ENCODE results near the gene FERMT3. TPM values are rescaled to one million over a fixed set of nuclear protein-coding genes. Genes with fewer than 3 reads are reported as not detected.

FERMT3 gene
- total and polyA plus RNA-seq, 2 of the 13 experiments (the other 11 are each of a cell fraction or from before 2014, with no cell fraction given) = 0.29 TPM; not detected in 1

- TF ChIP-seq ZHX1 (CRISPR knock-in tag; IDR thresholded peaks at IDR 0.05; ENCODE audit: low read depth) (no peak; the same call in 1 of the 2 replicates), SAFB2 (CRISPR knock-in tag; IDR thresholded peaks at IDR 0.05; ENCODE audit: borderline replicate concordance, low read depth) (no peak; the same call in 1 of the 2 replicates), HHEX (CRISPR knock-in tag; IDR thresholded peaks at IDR 0.05) (no peak), ZBTB40 (IDR thresholded peaks at IDR 0.05) (peak; percentile 95), ZBTB40 (CRISPR knock-in tag; IDR thresholded peaks at IDR 0.05) (peak; percentile 83), ZKSCAN5 (CRISPR knock-in tag; IDR thresholded peaks at IDR 0.05) (no peak), ARID2 (CRISPR knock-in tag; IDR thresholded peaks at IDR 0.05; ENCODE audit: borderline replicate concordance) (no peak), ZSCAN31 (CRISPR knock-in tag; IDR thresholded peaks at IDR 0.05; ENCODE audit: low read depth) (peak; percentile 69; the same call in 1 of the 2 replicates), PPARG (CRISPR knock-in tag; conservative IDR thresholded peaks at IDR 0.05) (peak; percentile 99), PREB (CRISPR knock-in tag; IDR thresholded peaks at IDR 0.05) (no peak), ZNF317 (CRISPR knock-in tag; IDR thresholded peaks at IDR 0.05) (0 out of 2 replicates have a peak, but pooled peaks have one; percentile 14), CTCF (CRISPR knock-in tag; IDR thresholded peaks at IDR 0.05) (peak; percentile 29; the same call in 1 of the 2 replicates)
Measured at GRCh38 chr11:64269540-64270220, 63.2 kb downstream of the FERMT3 start (continued).
